GM12873 (cell line): Measurements from ENCODE around the gene KRTAP3-3.

Experiments used
- CTCF ChIP-seq: IDR thresholded peaks from 2 replicates; pipeline ENCODE4 v1.5.1; 2012; ENCODE audit warnings: low read depth, mild to moderate bottlenecking, moderate library complexity, low read length, control low read depth; ENCODE audit not compliant: insufficient read depth; ENCODE audit errors: missing control alignments

The KRTAP3-3 gene

GRCh38 chr17:40992666-40993065 is 1.3 kb downstream of the KRTAP3-3 start:
- TF ChIP-seq CTCF: no peak

GRCh38 chr17:40986920-40987319 is 7.0 kb downstream of the KRTAP3-3 start:
- no peak for TF ChIP-seq CTCF

- no peak for TF ChIP-seq CTCF
Measured at GRCh38 chr17:40984226-40984625, 9.7 kb downstream of the KRTAP3-3 start, which contains the start of gene KRT40. TSS of gene KRT40 (minus strand) at chr17:40984326. CDS start at chr17:40984273, 53 bp downstream.

- no peak for TF ChIP-seq CTCF
Measured at GRCh38 chr17:40981115-40981514, 12.8 kb downstream of the KRTAP3-3 start.

- TF ChIP-seq CTCF: no peak
Measured at GRCh38 chr17:40980596-40980995, 13.4 kb downstream of the KRTAP3-3 start.

GRCh38 chr17:40980117-40980516 is 13.8 kb downstream of the KRTAP3-3 start:
- no peak for TF ChIP-seq CTCF

GRCh38 chr17:40978575-40979151 is 15.3 kb downstream of the KRTAP3-3 start:
- TF ChIP-seq CTCF: no peak
